ENCODE measurements around the gene HAUS7.

Gene HAUS7

DNA sequence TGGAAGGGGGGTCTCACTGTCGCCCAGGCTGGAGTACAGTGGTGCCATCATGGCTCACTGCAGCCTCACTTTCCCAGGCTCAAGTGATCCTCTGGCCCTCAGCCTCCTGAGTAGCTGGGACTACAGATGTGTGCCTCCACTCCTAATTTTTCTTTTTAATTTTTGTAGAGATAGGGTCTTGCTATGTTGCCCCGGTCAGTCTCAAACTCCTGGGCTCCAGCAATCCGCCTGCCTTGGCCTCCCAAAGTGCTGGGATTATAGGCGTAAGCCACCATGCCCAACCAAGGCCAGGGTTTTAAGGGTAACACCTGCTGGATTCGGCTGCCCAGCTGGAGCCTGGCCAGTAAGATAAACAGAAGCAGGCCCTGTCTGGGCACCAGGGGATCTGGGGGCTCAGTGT, 27.9 kb downstream of the HAUS7 start:
- TF ChIP-seq POLR2AphosphoS5 (IDR thresholded peaks at IDR 0.05; ENCODE audit: low read depth, low read length) (no peak), FOXP2 (optimal IDR thresholded peaks at IDR 0.05; ENCODE audit: borderline replicate concordance, extremely low read depth, extremely low read length, insufficient read depth) (no peak), SIN3A (IDR thresholded peaks at IDR 0.05; ENCODE audit: borderline replicate concordance, insufficient read depth, low read length) (no peak), TAF1 (IDR thresholded peaks at IDR 0.05; ENCODE audit: borderline replicate concordance, insufficient read depth, low read length) (no peak)
- TF ChIP-seq, protein P1, sequence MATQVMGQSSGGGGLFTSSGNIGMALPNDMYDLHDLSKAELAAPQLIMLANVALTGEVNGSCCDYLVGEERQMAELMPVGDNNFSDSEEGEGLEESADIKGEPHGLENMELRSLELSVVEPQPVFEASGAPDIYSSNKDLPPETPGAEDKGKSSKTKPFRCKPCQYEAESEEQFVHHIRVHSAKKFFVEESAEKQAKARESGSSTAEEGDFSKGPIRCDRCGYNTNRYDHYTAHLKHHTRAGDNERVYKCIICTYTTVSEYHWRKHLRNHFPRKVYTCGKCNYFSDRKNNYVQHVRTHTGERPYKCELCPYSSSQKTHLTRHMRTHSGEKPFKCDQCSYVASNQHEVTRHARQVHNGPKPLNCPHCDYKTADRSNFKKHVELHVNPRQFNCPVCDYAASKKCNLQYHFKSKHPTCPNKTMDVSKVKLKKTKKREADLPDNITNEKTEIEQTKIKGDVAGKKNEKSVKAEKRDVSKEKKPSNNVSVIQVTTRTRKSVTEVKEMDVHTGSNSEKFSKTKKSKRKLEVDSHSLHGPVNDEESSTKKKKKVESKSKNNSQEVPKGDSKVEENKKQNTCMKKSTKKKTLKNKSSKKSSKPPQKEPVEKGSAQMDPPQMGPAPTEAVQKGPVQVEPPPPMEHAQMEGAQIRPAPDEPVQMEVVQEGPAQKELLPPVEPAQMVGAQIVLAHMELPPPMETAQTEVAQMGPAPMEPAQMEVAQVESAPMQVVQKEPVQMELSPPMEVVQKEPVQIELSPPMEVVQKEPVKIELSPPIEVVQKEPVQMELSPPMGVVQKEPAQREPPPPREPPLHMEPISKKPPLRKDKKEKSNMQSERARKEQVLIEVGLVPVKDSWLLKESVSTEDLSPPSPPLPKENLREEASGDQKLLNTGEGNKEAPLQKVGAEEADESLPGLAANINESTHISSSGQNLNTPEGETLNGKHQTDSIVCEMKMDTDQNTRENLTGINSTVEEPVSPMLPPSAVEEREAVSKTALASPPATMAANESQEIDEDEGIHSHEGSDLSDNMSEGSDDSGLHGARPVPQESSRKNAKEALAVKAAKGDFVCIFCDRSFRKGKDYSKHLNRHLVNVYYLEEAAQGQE (IDR thresholded peaks at IDR 0.05; ENCODE audit: insufficient read depth in 1 of 2, low read depth in 2 of 2, low read length in 2 of 2): no peak

DNA sequence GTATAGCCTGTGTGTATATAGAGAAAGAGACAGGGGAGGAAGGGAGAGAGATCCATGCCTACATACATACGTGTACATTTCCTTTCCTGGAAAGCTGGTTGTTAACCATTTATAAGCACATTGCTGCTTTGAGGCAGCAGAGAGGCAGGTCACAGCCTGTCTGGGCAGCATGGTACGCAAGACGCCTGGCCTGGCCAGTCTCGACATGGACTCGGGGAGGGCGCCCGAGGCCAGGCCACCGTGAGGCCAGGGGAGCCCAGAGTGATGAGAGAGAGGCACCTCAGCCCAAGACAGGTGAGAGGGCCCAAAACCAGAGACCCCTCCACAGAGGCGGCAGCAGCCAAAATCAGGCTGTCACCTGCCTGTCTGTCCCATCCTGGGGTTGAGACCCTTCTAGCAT, 28.4 kb downstream of the HAUS7 start:
- no peak for TF ChIP-seq SIN3A (IDR thresholded peaks at IDR 0.05; ENCODE audit: borderline replicate concordance, insufficient read depth, low read length)
- no peak for TF ChIP-seq FOXP2 (optimal IDR thresholded peaks at IDR 0.05; ENCODE audit: borderline replicate concordance, extremely low read depth, extremely low read length, insufficient read depth)
- TF ChIP-seq POLR2AphosphoS5 (IDR thresholded peaks at IDR 0.05; ENCODE audit: low read depth, low read length): no peak
- TF ChIP-seq, protein P1 (IDR thresholded peaks at IDR 0.05; ENCODE audit: insufficient read depth in 1 of 2, low read depth in 2 of 2, low read length in 2 of 2): no peak
- no peak for TF ChIP-seq TAF1 (IDR thresholded peaks at IDR 0.05; ENCODE audit: borderline replicate concordance, insufficient read depth, low read length)

DNA sequence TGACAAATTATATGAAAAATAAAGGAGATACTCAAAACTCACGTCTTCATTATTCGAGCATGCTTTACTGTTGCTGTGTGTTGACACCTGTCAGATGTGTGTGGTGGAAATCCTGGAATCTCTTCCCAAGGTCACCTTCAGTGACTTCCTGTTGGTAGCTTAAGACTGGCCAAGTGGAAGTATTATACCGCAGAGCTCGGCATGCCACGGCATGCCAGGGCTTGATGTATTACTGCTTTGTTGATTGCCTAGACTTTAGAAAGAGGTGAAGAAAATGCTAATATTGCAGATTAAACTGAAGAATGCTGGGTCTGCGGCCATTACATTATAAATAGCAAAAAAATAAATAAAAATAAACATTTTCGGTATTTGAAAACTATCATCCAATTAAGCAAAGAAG, 29.1 kb downstream of the HAUS7 start:
- TF ChIP-seq POLR2AphosphoS5 (IDR thresholded peaks at IDR 0.05; ENCODE audit: low read depth, low read length) (no peak), TAF1 (IDR thresholded peaks at IDR 0.05; ENCODE audit: borderline replicate concordance, insufficient read depth, low read length) (no peak), FOXP2 (optimal IDR thresholded peaks at IDR 0.05; ENCODE audit: borderline replicate concordance, extremely low read depth, extremely low read length, insufficient read depth) (no peak), SIN3A (IDR thresholded peaks at IDR 0.05; ENCODE audit: borderline replicate concordance, insufficient read depth, low read length) (no peak)
- TF ChIP-seq, protein P1 (IDR thresholded peaks at IDR 0.05; ENCODE audit: insufficient read depth in 1 of 2, low read depth in 2 of 2, low read length in 2 of 2): no peak

DNA sequence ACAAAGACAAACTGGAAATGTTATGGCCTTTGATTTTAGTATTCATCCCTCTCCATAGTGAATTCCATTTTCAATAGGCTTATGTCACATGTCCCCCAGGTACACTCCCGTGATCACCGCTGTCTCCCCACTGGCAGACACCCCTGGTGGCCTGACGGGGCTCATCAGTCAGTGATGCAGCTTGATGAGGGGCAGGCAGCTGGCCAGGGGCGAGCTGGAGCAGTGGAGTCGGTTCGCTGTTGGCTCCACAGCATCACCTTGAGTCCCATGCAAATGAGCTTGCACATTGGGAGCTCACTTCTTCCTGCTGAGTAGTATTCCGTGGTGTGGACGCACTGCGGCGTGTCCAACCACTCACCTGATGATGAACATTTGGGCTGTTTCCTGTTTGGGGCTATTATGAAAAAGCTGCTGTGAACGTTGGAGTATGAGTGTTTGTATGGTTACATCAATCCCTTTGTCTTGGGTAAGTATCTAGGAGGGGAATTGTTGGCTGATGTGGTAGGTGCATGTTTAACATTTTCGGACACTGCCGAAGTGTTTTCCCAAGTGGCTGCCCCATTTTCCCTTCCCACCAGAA, 29.7 kb downstream of the HAUS7 start:
- TF ChIP-seq, protein P1 (IDR thresholded peaks at IDR 0.05; ENCODE audit: insufficient read depth in 1 of 2, low read depth in 2 of 2, low read length in 2 of 2): no peak
- TF ChIP-seq FOXP2 (optimal IDR thresholded peaks at IDR 0.05; ENCODE audit: borderline replicate concordance, extremely low read depth, extremely low read length, insufficient read depth) (no peak), POLR2AphosphoS5 (IDR thresholded peaks at IDR 0.05; ENCODE audit: low read depth, low read length) (no peak), TAF1 (IDR thresholded peaks at IDR 0.05; ENCODE audit: borderline replicate concordance, insufficient read depth, low read length) (no peak), SIN3A (IDR thresholded peaks at IDR 0.05; ENCODE audit: borderline replicate concordance, insufficient read depth, low read length) (no peak)
